B cell (primary cell): ENCODE measurements around the gene ASGR2. TPM values are rescaled to one million over a fixed set of nuclear protein-coding genes. Genes with fewer than 3 reads are reported as not detected.

ENCODE experiments used
- ATAC-seq: fragments of 200-7000 bp; cut with Tn5 transposase; one replicate; pipeline ENCODE4 v1.10.0; 2021; ENCODE audit warnings: low read depth, mild to moderate bottlenecking, moderate number of reproducible peaks, moderate library complexity
- CTCF ChIA-PET: fragments of 350-600 bp; sonication (Branson Sonifier 250); formaldehyde crosslinking; loops from one replicate; lab custom pipeline; 2021; ENCODE audit warnings: antibody characterized with exemption, inconsistent platforms; lab: Charles Lee
- POLR2A ChIA-PET: fragments of 350-600 bp; sonication (Branson Sonifier 250); formaldehyde crosslinking; loops from one replicate; lab custom pipeline; 2021; ENCODE audit warnings: antibody characterized with exemption; lab: Charles Lee
- DNase-seq: peaks from one replicate; pipeline ENCODE4 v3.0.0; 2013
- H2AFZ ChIP-seq: 2 replicates; pipeline ENCODE4 v1.6.1; 2012; ENCODE audit warnings: mild to moderate bottlenecking, low read depth, low read length; ENCODE audit not compliant: insufficient read depth, poor library complexity, severe bottlenecking
- H3K27ac ChIP-seq, 2 donors: 1 replicate in 1 of 2; 2 replicates in 1 of 2; pipeline ENCODE4 v1.5.1; 2012 to 2013; ENCODE audit warnings: low read length in 2 of 2, mild to moderate bottlenecking in 2 of 2, moderate library complexity in 1 of 2
- H3K27me3 ChIP-seq, 4 experiments: fragments of 200-600 bp in 1 of 4; sonication (generic) in 1 of 4; replicated peaks in 1 of 4; 1 replicate in 2 of 4; 2 replicates in 2 of 4; pipeline versions ENCODE4 v1.6.1 to v1.7.0; 2013 to 2016; ENCODE audit warnings: low read length in 3 of 4, mild to moderate bottlenecking in 2 of 4, mixed read lengths in 1 of 4, moderate library complexity in 1 of 4; ENCODE audit not compliant: insufficient read depth in 4 of 4, control insufficient read depth in 3 of 4; ENCODE audit errors: control extremely low read depth in 1 of 4
- H3K36me3 ChIP-seq, 2 experiments: replicated peaks in 1 of 2; 1 replicate in 1 of 2; 2 replicates in 1 of 2; pipeline versions ENCODE4 v1.6.1 to v1.7.1; 2013; ENCODE audit warnings: low read length in 1 of 2; ENCODE audit not compliant: insufficient read depth in 2 of 2, control insufficient read depth in 1 of 2; ENCODE audit errors: control extremely low read depth in 1 of 2, extremely low read depth in 1 of 2
- H3K4me1 ChIP-seq, 2 donors: fragments of 200-600 bp in 1 of 2; sonication (generic) in 1 of 2; 1 replicate in 1 of 2; 2 replicates in 1 of 2; pipeline versions ENCODE4 v1.5.1 to v1.6.1; 2013 to 2017; ENCODE audit warnings: low read length in 2 of 2; ENCODE audit not compliant: control insufficient read depth in 2 of 2, insufficient read depth in 2 of 2
- H3K4me2 ChIP-seq: replicated peaks from 2 replicates; pipeline ENCODE3; 2012; ENCODE audit warnings: mild to moderate bottlenecking, low read depth, low read length; ENCODE audit not compliant: poor library complexity, severe bottlenecking
- H3K4me3 ChIP-seq, 5 experiments: fragments of 200-600 bp in 1 of 5; sonication (generic) in 1 of 5; 1 replicate in 3 of 5; 2 replicates in 2 of 5; pipeline versions ENCODE4 v1.5.1 to v1.7.0; 2011 to 2016; ENCODE audit warnings: low read length in 4 of 5, mild to moderate bottlenecking in 4 of 5, low read depth in 2 of 5, control low read depth in 1 of 5, moderate library complexity in 1 of 5; ENCODE audit not compliant: insufficient read depth in 1 of 5; ENCODE audit errors: control extremely low read depth in 1 of 5, extremely low read depth in 1 of 5
- H3K79me2 ChIP-seq: fragments of 200-600 bp; sonication (generic); one replicate; pipeline ENCODE4 v1.6.0; 2016; ENCODE audit warnings: low read length; ENCODE audit not compliant: control insufficient read depth, insufficient read depth
- H3K9ac ChIP-seq: fragments of 200-600 bp; sonication (generic); 2 replicates; pipeline ENCODE4 v1.6.1; 2017; ENCODE audit warnings: mild to moderate bottlenecking, low read length, moderate library complexity
- H3K9me3 ChIP-seq, 3 donors: one replicate each; pipeline versions ENCODE4 v1.6.1 to v1.7.1; 2013; ENCODE audit warnings: low read length in 2 of 3; ENCODE audit not compliant: control insufficient read depth in 2 of 3, insufficient read depth in 1 of 3; ENCODE audit errors: control extremely low read depth in 1 of 3
- H4K20me1 ChIP-seq: 2 replicates; pipeline ENCODE4 v1.6.0; 2012; ENCODE audit warnings: mild to moderate bottlenecking, low read length; ENCODE audit not compliant: insufficient read depth, control insufficient read depth, poor library complexity, severe bottlenecking
- H3K27ac Mint-ChIP-seq: one replicate; pipeline ENCODE4 v1.8.0; 2021; ENCODE audit warnings: mixed read lengths
- H3K27me3 Mint-ChIP-seq: one replicate; pipeline ENCODE4 v1.8.0; 2021; ENCODE audit warnings: mixed read lengths
- H3K4me1 Mint-ChIP-seq: one replicate; pipeline ENCODE4 v1.8.0; 2021; ENCODE audit warnings: mixed read lengths
- H3K4me3 Mint-ChIP-seq: one replicate; pipeline ENCODE4 v1.8.0; 2021; ENCODE audit warnings: mixed read lengths
- H3K9me3 Mint-ChIP-seq: one replicate; pipeline ENCODE4 v1.8.0; 2022; ENCODE audit warnings: mixed read lengths; ENCODE audit not compliant: insufficient read depth
- EZH2 ChIP-seq: IDR thresholded peaks from 2 replicates; pipeline ENCODE4 v1.6.1; 2012; ENCODE audit warnings: borderline replicate concordance, low read depth, mild to moderate bottlenecking, moderate library complexity, low read length; ENCODE audit not compliant: insufficient read depth, poor library complexity, severe bottlenecking
- WGBS: methylation state at CpG from one replicate; pipeline ENCODE4 v1.1.5; 2013; ENCODE audit warnings: missing lambda C conversion rate; ENCODE audit not compliant: insufficient coverage; 5-methylcytosine and 5-hydroxymethylcytosine counted together
- intact Hi-C: fragments of 100-400 bp; cut with micrococcal nuclease; formaldehyde crosslinking; loops from one replicate; pipeline ENCODE4 v1.10.0; 2022
- polyA plus RNA-seq: library from polyadenylated mRNA; depleted of rRNA; stranded (reverse); fragments of >200 nt; gene quantifications from 2 replicates; pipeline ENCODE4 v1.2.3, GENCODE V29; 2012
- total RNA-seq, 2 donors: library from RNA; stranded (reverse); fragments of 120-200 nt in 1 of 2; gene quantifications; 1 replicate in 1 of 2; 2 replicates in 1 of 2; pipeline versions ENCODE4 v1.2.3 to v1.2.4, GENCODE V29; 2013 to 2022
- TF ChIP-seq, protein P1 (sequence below): fragments of 200-600 bp; IDR thresholded peaks from one replicate; pipeline ENCODE4 v1.8.0; 2022; ENCODE audit warnings: antibody characterized with exemption, mild to moderate bottlenecking

Gene ASGR2
- total and polyA plus RNA-seq, 2 donors (not counting 1 experiment from before 2014, with no cell fraction given), result 1.00 TPM; not detected in 1

DNA sequence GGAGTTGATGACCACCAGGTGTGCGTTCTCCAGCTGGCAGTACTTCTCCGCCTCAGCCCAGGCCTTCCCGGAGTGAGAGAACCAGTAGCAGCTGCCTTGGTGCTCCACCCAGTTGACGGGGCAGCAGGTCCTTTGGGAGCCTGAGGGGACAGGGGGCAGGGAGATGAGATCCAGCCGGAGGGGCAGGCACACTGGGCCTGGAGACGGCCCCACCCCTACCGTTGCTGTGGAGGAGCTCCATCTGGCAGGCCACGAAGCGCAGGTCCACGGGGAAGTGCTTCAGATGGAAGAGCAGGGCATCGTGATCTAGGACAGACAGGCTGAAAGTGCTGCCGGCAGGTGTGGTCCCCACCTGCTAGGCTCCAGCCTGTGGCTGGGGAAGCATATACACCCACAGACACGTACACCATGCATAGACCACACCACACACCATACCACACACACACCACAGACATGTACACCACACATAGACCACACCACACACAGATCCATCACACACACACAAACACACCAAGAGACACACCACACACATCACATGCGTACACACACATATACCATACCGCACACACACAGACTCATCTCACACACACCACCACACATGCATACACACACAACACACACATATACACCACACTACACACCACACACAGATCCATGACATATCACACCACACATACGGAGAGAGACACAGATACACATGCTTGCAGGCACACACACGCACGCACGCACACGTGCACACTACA is 7.4 kb downstream of the ASGR2 start:
- TF ChIP-seq, protein P1, sequence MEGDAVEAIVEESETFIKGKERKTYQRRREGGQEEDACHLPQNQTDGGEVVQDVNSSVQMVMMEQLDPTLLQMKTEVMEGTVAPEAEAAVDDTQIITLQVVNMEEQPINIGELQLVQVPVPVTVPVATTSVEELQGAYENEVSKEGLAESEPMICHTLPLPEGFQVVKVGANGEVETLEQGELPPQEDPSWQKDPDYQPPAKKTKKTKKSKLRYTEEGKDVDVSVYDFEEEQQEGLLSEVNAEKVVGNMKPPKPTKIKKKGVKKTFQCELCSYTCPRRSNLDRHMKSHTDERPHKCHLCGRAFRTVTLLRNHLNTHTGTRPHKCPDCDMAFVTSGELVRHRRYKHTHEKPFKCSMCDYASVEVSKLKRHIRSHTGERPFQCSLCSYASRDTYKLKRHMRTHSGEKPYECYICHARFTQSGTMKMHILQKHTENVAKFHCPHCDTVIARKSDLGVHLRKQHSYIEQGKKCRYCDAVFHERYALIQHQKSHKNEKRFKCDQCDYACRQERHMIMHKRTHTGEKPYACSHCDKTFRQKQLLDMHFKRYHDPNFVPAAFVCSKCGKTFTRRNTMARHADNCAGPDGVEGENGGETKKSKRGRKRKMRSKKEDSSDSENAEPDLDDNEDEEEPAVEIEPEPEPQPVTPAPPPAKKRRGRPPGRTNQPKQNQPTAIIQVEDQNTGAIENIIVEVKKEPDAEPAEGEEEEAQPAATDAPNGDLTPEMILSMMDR, result no peak
- no peak for TF ChIP-seq EZH2
- no peak overlapping the region for H2AFZ ChIP-seq
- no peak overlapping the region for H3K4me3 ChIP-seq
- H3K4me2 ChIP-seq, result no peak overlapping the region
- no peak overlapping the region for H3K9ac ChIP-seq
- CTCF ChIA-PET, result interaction anchor here (1.2 kb wide), 1 partner anchor 25 kb away, joined by 3 read pairs; no protein-coding TSS in a partner anchor
- no peaks in the 10 kb centered on the region for H4K20me1 ChIP-seq
- no peaks in the 10 kb centered on the region for H3K79me2 ChIP-seq
- POLR2A ChIA-PET, result no interaction called here
- Mint-ChIP-seq H3K4me3 (no peak overlapping the region), H3K27ac (no peak overlapping the region), H3K4me1 (peaks cover 7% of the 10 kb centered on the region), H3K27me3 (peaks cover 28% of the 10 kb centered on the region), H3K9me3 (no peaks in the 10 kb centered on the region)
- DNase-seq (no peak), ATAC-seq (no peak)
- 83% methylated on average over 20 of the region's 20 CpGs for WGBS
- intact Hi-C loops, result no loop called here
- H3K36me3 ChIP-seq, result no peaks in the 10 kb centered on the region
- H3K9me3 ChIP-seq, result peaks cover 0 to 3% (median 0%) of the 10 kb centered on the region in 3 donors
- H3K27ac ChIP-seq, result no peak overlapping the region
- peaks cover 0 to 11% (median 0%) of the 10 kb centered on the region in 4 experiments for H3K27me3 ChIP-seq
- H3K4me1 ChIP-seq, result peaks cover 6 to 7% of the 10 kb centered on the region in 2 donors

DNA sequence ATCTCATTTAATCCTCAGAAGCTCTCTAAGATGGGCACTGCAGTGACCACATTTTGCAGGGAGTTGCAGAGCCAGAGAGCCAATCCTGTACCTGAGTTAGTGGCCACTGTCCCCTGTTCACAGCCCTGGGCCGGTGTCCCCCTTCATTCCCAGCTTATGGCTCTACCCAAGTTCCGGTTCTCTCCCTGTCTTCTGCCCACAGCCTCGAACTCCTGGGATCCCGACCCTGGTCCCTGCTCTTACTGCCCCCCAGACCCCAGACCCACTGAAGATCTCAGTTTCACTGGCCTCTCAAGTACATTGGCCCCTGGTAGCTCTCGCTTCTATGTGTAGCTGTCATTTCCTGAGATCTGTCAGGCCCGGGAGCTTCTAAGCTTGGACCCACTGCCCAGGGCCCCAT is 12.2 kb downstream of the ASGR2 start:
- Histone ChIP-seq H3K27me3 (peaks cover 0 to 10% (median 0%) of the 10 kb centered on the region in 4 experiments), H3K9me3 (no peaks in the 10 kb centered on the region), H3K4me2 (no peak overlapping the region), H2AFZ (no peak overlapping the region), H3K27ac (no peak overlapping the region), H3K9ac (no peak overlapping the region), H3K36me3 (no peaks in the 10 kb centered on the region), H3K79me2 (no peaks in the 10 kb centered on the region), H3K4me3 (no peak overlapping the region), H3K4me1 (no peaks in the 10 kb centered on the region), H4K20me1 (no peaks in the 10 kb centered on the region)
- ChIA-PET CTCF (interaction anchor here (1.1 to 1.4 kb wide), 2 partner anchors 18 to 50 kb away, joined by 3 read pairs; no protein-coding TSS in a partner anchor), POLR2A (interaction anchor here (0.6 kb wide), 1 partner anchor 330 kb away, joined by 7 read pairs; no protein-coding TSS in a partner anchor)
- Mint-ChIP-seq H3K27ac (peak overlapping the region; percentile 53), H3K27me3 (peaks cover 25% of the 10 kb centered on the region), H3K9me3 (no peaks in the 10 kb centered on the region), H3K4me3 (no peak overlapping the region), H3K4me1 (no peaks in the 10 kb centered on the region)
- ATAC-seq (no peak), DNase-seq (no peak)
- TF ChIP-seq, protein P1, result no peak
- TF ChIP-seq EZH2, result no peak
- WGBS, result 90% methylated on average over 6 of the region's 6 CpGs
- intact Hi-C loops, result no loop called here
